ENCODE measurements around the gene POC1A.

DNA sequence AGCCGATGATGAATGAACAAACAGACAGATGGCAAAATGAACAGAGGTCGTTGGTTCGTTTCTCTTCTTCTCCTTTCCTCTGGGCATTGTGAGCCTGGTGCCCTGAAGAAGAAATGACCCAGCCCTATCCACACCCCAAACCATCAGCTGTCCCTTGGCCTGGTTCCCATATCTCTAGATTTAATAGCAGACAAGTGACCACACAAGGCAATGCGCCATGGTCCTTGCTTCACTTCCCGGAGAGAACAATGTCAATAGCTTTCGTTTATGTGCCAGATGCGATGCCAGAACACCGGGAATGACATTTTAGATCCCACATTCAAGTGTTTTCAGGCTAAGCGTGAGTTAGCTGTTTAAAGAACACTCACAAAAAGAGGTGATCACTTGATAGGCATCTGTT lies 17.7 kb downstream of the POC1A start:
- TF ChIP-seq, protein P1, sequence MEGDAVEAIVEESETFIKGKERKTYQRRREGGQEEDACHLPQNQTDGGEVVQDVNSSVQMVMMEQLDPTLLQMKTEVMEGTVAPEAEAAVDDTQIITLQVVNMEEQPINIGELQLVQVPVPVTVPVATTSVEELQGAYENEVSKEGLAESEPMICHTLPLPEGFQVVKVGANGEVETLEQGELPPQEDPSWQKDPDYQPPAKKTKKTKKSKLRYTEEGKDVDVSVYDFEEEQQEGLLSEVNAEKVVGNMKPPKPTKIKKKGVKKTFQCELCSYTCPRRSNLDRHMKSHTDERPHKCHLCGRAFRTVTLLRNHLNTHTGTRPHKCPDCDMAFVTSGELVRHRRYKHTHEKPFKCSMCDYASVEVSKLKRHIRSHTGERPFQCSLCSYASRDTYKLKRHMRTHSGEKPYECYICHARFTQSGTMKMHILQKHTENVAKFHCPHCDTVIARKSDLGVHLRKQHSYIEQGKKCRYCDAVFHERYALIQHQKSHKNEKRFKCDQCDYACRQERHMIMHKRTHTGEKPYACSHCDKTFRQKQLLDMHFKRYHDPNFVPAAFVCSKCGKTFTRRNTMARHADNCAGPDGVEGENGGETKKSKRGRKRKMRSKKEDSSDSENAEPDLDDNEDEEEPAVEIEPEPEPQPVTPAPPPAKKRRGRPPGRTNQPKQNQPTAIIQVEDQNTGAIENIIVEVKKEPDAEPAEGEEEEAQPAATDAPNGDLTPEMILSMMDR (conservative IDR thresholded peaks at IDR 0.05; ENCODE audit: low read depth in 2 of 2): no peak
- TF ChIP-seq STAT1 (IDR thresholded peaks at IDR 0.05; ENCODE audit: unreplicated experiment) (no peak), POLR2AphosphoS5 (IDR thresholded peaks at IDR 0.05; ENCODE audit: low read depth) (no peak), EZH2phosphoT487 (IDR thresholded peaks at IDR 0.05; ENCODE audit: unreplicated experiment) (no peak), EZH2 (IDR thresholded peaks at IDR 0.05; ENCODE audit: low read depth, unreplicated experiment) (no peak), JUNB (IDR thresholded peaks at IDR 0.05; ENCODE audit: unreplicated experiment) (no peak), CREB1 (CRISPR knock-in tag; IDR thresholded peaks at IDR 0.05; ENCODE audit: low read depth) (no peak), ZNF114 (CRISPR knock-in tag; IDR thresholded peaks at IDR 0.05) (no peak), ZNF331 (CRISPR knock-in tag; IDR thresholded peaks at IDR 0.05; ENCODE audit: low read depth) (no peak), NANOG (IDR thresholded peaks at IDR 0.05; ENCODE audit: borderline replicate concordance) (no peak)
- TF ChIP-seq, protein P2, sequence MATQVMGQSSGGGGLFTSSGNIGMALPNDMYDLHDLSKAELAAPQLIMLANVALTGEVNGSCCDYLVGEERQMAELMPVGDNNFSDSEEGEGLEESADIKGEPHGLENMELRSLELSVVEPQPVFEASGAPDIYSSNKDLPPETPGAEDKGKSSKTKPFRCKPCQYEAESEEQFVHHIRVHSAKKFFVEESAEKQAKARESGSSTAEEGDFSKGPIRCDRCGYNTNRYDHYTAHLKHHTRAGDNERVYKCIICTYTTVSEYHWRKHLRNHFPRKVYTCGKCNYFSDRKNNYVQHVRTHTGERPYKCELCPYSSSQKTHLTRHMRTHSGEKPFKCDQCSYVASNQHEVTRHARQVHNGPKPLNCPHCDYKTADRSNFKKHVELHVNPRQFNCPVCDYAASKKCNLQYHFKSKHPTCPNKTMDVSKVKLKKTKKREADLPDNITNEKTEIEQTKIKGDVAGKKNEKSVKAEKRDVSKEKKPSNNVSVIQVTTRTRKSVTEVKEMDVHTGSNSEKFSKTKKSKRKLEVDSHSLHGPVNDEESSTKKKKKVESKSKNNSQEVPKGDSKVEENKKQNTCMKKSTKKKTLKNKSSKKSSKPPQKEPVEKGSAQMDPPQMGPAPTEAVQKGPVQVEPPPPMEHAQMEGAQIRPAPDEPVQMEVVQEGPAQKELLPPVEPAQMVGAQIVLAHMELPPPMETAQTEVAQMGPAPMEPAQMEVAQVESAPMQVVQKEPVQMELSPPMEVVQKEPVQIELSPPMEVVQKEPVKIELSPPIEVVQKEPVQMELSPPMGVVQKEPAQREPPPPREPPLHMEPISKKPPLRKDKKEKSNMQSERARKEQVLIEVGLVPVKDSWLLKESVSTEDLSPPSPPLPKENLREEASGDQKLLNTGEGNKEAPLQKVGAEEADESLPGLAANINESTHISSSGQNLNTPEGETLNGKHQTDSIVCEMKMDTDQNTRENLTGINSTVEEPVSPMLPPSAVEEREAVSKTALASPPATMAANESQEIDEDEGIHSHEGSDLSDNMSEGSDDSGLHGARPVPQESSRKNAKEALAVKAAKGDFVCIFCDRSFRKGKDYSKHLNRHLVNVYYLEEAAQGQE (IDR thresholded peaks at IDR 0.05; ENCODE audit: unreplicated experiment): no peak
- TF ChIP-seq, protein P3, sequence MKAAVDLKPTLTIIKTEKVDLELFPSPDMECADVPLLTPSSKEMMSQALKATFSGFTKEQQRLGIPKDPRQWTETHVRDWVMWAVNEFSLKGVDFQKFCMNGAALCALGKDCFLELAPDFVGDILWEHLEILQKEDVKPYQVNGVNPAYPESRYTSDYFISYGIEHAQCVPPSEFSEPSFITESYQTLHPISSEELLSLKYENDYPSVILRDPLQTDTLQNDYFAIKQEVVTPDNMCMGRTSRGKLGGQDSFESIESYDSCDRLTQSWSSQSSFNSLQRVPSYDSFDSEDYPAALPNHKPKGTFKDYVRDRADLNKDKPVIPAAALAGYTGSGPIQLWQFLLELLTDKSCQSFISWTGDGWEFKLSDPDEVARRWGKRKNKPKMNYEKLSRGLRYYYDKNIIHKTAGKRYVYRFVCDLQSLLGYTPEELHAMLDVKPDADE (IDR thresholded peaks at IDR 0.05): no peak

Measured in GM23338 (cell line).